ENCODE results near the gene GEMIN2. TPM values are rescaled to one million over a fixed set of nuclear protein-coding genes. Genes with fewer than 3 reads are reported as not detected.
"Not testable (repeated sequence)": the region's sequence is repeated elsewhere in the genome, so short reads cannot be mapped to it uniquely, and the experiment has no call there.

Gene GEMIN2
- polyA plus RNA-seq (2014; cell fraction: cytosol; rRNA removed), result 70.5 and 92.7 TPM in 2 replicates
- 55.6 and 84.9 TPM in 2 replicates for polyA plus RNA-seq (2014; cell fraction: nucleus; rRNA removed)

- peak; percentile 93 for DNase-seq (ENCODE audit: low spot score)
These were observed at the start of gene GEMIN2 for GRCh38 chr14:39114073-39114838. Gene GEMIN2, plus strand, starts transcription at chr14:39114323. Its CDS starts 16 bp downstream, at chr14:39114339.

DNA sequence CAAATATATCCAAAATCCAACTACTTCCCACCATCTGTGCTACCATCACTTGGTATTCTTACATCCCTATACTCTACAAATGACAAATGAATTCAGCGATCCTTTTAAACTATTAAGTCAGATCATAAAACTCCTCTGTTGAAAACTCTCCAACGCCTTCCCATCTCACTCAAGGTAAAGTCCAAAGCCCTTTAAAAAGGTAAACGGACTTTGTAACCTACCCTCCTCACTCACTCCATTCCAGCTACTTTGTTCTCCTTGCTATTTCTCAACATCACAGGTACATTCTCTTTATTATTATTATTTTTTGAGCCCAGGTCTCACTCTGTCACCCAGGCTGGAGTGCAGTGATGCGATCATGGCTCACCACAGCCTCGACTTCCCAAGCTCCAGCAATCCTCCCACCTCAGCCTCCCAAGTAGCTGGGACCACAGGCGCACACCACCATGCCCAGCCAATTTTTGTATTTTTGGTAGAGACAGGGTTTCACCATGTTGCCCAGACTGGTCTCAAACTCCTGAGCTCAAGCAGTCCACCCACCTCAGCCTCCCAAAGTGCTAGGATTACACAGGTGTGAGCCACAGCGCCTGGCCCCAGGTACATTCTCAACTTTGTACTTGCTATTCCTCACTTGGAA is 44.8 kb upstream of the GEMIN2 start:
- DNase-seq (ENCODE audit: low spot score), result not testable (repeated sequence)

DNA sequence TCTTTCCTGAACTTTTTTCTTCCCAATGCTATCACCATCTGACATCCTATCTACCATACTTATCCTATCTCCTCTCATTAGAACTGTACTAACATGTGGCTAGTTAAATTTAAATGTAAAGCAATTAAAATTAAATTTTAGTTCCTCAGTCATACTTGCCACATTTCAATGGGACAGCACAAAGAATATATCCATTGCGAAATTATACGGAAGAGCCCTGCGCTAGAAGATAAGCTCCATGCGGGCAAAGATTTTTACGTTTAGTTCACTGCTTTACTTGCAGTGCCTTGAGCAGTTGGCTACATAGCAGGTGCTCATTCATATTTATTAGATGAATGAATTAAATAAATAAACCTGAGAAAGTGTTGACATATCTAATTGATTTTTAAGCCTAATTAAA is 44.2 kb upstream of the GEMIN2 start:
- DNase-seq (ENCODE audit: low spot score), result no peak

GRCh38 chr14:39071096-39071495 is 43.0 kb upstream of the GEMIN2 start:
- DNase-seq (ENCODE audit: low spot score), result no peak

- DNase-seq (ENCODE audit: low spot score), result no peak
These were observed 33.2 kb upstream of the GEMIN2 start for GRCh38 chr14:39080886-39081285.

GRCh38 chr14:39083127-39083526 is 31.0 kb upstream of the GEMIN2 start:
- no peak for DNase-seq (ENCODE audit: low spot score)

DNA sequence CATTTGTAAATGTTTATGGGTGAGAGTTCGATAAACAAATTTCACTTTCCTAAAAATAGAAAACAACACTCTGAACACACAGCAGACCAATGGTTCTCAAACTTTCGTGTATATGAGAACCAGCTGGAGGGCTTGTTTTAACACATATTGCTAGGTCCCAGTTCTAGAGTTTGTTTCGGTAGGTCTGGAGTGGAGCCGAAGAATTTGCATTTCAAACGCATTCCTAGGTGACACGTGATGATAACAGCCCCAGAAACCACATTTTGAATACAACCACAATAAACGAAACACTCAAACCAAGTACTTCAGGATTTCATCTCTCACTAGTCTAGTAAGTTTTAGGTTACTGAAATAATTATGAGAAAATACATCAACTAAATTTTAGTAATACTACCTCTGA is 28.2 kb upstream of the GEMIN2 start:
- DNase-seq (ENCODE audit: low spot score), result no peak

GRCh38 chr14:39087493-39087892 is 26.6 kb upstream of the GEMIN2 start:
- DNase-seq (ENCODE audit: low spot score), result no peak

DNA sequence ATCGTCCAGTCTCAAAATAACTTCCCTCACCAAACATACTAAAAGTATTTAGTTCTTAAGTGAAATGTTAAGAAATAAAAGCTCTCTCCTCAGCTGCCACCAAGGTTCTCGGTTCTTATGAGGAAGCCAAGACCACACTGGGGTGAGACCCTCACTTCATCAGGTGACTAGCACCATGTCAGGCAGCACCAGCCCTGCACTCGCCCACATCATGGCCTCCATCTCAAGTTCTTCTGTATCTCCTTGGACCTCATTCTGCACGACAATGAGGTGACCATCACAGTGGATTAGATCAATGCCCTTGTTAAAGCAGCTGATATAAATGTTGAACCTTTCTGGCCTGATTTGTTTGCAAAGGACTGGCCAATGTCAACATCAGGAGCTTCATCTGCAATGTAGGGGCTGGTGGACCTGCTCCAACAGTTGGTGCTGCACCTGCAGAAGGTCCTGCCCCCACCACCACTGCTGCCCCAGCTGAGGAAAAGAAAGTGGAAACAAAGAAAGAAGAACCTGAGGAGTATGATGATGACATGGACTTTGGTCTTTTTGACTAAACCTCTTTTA is 23.5 kb upstream of the GEMIN2 start:
- DNase-seq (ENCODE audit: low spot score), result no peak

DNA sequence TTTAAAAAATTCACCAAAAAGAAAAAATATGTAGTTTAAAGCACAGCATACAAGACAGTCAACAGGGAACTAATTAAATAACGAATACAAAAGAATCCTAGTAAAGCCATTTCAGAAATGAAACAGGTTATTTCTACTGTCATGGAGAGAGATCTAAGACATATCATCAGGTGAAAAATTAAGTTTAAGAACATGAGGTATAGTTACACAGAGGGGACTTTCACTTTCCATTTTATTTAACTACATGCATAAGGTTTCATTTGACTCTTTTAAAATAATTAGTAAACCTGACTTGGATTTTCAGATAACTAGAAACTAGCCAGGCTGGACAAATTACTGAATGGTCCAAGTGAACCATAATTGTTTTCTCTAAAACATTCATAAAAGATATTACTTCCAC is 22.4 kb upstream of the GEMIN2 start:
- no peak for DNase-seq (ENCODE audit: low spot score)

DNA sequence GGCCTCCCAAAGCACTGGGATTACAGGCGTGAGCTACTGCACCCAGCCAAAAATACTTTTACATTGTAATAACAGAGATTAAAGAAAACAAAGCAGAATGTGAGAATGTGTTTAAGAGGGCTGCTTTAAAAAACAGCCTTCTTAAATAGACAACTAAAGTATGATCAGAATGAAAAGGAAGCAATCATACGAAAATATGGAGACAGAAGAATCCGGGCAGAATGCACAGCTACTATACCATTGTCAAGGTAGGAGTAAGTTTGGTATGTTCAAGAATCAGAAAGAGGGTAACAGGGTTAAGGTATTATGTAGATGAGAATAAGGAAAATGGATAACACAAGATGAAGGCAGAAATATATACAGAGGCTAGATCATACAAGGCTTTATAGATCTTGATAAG is 19.6 kb upstream of the GEMIN2 start:
- no peak for DNase-seq (ENCODE audit: low spot score)

GRCh38 chr14:39097159-39097558 is 17.0 kb upstream of the GEMIN2 start:
- DNase-seq (ENCODE audit: low spot score), result no peak

DNA sequence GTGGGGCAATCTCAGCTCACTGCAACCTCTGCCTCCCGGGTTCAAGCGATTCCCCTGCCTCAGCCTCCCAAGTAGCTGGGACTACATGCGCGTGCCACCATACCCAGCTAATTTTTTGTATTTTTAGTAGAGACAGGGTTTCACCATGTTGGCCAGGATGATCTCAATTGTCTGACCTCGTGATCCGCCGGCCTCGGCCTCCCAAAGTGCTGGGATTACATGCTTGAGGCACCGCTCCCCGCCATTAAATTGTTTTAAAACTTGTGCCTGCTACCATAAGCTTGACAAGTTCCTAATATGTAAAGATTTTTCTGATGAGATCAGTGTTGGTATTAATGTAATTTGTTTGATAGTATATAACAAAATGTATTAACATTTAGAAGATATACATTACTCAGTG is 14.9 kb upstream of the GEMIN2 start:
- DNase-seq (ENCODE audit: low spot score), result not testable (repeated sequence)

DNA sequence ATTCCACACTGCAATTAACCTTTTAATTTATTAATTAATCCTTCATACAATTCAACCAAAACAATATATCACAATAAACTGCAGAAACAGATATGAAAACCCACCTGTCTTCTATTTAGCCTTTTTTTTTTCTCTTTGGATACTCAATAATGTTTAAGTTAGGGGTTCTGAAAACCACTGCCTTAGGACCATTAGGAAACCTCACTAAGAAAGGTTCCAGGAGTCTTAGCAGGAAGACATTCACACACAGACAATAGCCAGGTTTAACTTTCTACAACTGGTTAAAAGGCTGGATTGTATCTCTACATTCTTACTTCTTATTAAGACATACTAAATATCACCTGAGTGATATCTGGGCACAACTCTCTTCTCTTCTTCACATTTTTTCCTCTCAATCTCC is 14.4 kb upstream of the GEMIN2 start:
- DNase-seq (ENCODE audit: low spot score), result no peak

DNA sequence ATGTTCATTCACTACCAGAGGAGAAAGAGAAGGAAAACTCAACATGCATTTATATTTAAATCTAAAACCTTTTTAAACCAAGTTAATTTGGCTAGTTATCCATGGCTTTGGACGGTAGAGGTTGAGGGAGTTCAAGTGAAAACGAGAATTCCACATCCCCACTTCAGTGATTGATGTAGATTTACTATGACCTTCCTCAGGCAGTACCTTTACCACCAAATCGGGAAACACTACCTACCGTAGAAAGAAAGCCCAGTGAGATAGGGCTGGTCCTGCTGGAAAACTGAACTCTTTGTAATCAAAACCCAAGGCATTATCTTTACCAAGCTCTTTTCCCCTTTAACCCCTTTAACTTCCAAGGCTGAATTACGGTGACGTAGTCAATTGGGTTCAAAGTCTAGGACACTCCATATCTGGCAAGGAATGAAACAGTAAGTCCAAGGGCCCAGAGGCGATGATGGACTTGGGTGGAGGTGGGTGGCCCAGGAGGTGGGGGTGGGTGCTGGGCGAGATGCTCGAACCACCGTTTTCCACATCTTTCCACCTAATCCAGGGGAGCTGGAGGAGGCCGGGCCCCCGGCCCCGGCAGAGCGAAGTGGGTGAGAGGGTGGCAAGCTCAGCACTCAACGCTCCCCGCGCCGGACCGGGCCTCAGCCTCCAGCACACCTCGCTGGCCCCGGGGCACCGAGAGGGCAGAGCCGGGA is 11.7 kb upstream of the GEMIN2 start:
- peak; percentile 27 for DNase-seq (ENCODE audit: low spot score)

- peak; percentile 91 for DNase-seq (ENCODE audit: low spot score)
These were observed 10.9 kb upstream of the GEMIN2 start, which contains the start of gene SEC23A for GRCh38 chr14:39102969-39103957. Gene SEC23A, minus strand, starts transcription at chr14:39103235. Its CDS starts 7,117 bp downstream, at chr14:39096118.

- not testable (repeated sequence) for DNase-seq (ENCODE audit: low spot score)
These were observed 9.9 kb upstream of the GEMIN2 start for GRCh38 chr14:39104078-39104801.

GRCh38 chr14:39107591-39107996 is 6.5 kb upstream of the GEMIN2 start:
- DNase-seq (ENCODE audit: low spot score), result peak; percentile 44

GRCh38 chr14:39108791-39109190 is 5.3 kb upstream of the GEMIN2 start:
- DNase-seq (ENCODE audit: low spot score), result no peak
